IPS-NIHi7 (cell line): ENCODE measurements around the gene SPRR4.
A peak's percentile ranks its signal among the peaks of the same experiment; 100 is the strongest.

Experiments
- DNase-seq: peaks from one replicate; pipeline ENCODE4 v3.0.0; 2012; ENCODE audit warnings: mixed read lengths; ENCODE audit errors: extremely low spot score

SPRR4 gene, protein sequence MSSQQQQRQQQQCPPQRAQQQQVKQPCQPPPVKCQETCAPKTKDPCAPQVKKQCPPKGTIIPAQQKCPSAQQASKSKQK

DNA sequence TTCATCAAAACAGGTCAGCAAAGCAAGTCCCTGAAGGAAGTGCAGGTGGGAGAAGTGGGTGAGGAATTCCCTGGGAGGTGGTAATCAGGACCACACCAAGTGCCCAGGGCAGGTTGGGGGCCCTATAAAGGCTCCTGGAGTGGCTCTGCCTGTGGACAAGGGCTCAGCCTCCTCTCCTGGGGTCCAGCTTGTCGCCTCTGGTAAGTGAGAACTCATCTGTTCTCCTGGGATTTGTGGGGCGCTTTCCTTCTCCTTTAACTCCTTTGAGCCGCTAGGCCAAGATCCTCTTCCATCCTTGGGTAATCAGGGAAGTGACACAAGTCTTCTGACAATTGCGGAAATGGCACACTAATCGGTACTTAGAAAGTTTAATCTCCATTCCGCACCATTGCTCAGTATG lies at the start of gene SPRR4:
TSS of gene SPRR4 (plus strand) at position 154 of the 400 bp plus-strand sequence. CDS start 1,243 bp downstream, outside the sequence.
- DNase-seq = no peak

DNA sequence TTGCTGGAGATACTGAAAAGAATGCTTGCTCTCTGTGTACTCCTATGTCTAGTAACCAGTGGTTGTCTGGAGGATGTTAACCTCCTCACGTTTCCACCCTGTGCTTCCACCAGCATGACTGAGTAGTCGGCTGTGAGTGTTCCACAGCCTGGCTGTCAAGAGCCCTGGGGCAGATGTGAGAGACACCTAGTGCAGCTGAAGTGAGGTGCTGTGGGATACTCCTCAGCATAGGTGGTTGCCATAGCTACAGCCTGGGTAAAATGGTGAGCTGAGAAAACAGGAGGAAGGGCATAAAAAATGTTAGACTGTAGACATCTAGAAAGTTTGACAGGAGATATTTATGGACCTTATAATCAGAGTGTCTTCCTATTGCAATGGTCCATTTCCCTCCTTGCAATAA lies 46.3 kb upstream of the SPRR4 start:
- DNase-seq = no peak

DNA sequence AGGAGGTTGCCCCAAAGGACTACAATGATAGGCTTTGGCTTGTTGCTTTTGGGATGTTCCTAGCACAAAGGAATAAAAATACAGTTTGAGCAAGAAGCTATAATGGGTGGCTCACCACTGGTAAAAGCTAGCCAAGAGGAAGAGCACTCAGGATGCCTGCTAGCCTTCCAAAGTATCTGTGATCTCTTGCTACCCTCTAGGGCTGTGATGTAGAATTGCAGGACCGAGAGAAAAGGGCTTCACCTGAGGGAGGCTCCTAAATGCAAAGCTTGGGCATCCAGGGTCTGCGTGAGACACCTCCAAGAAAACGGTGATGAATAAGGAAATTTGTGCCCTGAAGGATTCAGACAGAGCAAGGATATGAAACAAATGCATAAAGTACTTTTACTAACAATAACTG lies 44.4 kb upstream of the SPRR4 start:
- DNase-seq = no peak

DNA sequence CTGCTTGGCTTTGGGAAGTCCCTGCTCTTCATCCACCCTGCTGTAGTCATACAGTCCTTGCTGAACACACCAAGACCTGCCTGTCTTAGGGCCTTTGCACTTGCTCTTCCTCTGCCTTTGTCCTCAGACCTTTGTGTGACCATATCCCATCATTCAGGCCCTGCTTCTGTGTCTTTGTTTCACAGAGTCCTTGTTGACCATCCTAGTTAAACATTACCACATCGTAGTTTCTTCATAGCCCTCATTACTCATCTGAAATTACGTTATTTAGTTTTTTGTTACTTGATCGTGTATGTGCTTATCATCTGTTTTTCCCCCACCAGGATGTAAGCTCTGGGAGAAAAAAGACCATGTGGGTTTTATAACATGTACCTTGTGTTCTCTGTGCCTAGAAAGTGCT lies 41.8 kb upstream of the SPRR4 start:
- DNase-seq = no peak

DNA sequence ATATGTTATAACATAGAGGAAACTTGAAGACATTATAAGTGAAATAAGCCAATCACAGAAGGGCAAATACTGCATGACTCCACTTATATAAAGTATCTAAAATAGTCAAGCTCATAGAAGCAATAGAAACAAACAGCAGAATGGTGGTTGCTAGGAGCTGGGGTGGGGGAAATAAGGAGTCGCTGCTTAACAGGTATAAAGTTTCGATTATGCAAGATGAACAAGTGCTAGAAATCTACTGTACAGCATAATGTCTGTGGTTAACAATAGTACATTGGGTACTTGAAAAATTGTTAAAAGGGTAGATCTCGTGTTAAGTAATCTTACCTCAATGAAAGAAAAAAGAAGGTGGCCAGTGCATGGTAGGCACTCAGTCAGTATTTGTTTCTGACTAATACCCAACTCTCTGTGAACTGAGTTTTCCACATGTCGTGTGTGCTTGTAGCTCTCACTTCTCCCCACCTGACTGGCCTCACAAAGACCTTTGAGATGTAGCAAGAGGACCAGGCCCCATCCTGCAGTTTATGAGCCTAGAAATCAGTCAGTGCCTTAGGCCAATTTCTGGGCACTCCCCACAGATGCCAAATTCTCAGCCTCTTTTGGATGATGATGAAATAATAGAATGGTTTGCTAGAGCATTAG lies 38.2 kb upstream of the SPRR4 start:
- no peak for DNase-seq

DNA sequence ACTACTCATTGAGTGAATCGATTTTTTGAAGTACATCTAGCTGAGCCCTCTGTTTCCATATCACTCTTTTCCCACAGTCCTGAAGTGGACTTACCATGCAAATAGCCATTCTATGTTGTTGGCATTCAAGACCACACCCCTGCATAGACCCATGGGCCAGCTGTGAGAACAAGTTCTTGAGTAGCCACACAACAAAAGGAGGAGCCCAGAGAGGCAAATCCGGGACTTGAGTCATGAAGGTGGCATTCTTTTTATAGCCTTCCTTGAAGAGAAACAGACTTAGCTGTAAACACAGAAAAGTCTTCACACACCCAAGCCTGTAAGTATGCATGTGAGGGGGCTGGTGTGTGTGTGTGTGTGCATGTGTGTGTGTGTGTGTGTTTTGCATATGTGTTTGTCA lies 37.3 kb upstream of the SPRR4 start:
- DNase-seq = no peak

DNA sequence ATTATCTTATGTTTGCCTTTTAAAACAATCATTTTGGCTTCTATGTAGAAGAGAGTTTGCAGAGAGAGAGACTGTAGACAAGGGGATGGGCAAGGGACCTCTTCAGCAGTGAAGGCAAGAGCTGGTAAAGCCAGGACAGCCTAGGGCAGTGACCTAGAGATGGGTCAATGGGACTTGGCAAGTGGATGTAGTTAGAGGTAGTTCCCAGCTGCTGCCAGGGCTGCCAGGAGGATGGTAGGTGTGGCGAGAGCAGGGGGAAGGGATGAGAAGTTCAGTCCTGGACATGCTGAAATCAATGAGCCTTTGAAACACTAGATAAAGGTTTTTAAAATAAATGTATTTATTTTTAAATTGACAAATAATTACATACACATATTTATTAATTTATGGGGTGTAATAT lies 29.8 kb upstream of the SPRR4 start:
- no peak for DNase-seq

DNA sequence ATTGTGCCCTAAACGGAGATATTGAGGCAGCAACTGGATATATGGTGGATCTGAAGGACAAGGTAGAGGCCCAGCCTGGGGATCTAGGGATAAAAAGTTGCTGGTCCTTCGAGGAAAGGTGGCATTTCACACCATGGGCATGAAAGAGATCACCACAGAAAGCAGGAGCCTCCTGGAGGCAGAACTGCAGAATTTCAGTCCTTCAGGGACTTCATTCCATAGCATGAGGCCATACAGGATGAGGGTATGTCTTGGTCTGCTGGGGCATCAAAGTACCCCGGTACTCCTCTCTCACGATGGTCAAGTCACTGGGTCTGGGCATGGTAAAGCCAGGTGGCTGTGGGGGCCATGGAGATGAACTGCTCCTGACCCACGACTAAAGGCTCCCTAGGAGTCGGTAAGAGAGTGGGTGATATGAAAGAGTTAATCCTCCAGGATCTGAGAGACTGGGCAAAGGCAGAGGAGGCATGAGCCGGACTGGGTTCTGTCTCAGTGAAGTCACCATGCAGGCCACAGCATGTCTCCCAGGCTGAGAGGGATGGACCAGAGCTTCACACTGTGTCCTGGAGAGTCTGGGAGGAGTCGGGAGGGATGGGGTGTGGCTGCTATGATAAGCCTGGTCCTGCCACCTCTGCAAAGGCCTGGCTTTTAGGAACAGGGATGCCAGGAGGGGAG lies 29.3 kb upstream of the SPRR4 start:
- no peak for DNase-seq

DNA sequence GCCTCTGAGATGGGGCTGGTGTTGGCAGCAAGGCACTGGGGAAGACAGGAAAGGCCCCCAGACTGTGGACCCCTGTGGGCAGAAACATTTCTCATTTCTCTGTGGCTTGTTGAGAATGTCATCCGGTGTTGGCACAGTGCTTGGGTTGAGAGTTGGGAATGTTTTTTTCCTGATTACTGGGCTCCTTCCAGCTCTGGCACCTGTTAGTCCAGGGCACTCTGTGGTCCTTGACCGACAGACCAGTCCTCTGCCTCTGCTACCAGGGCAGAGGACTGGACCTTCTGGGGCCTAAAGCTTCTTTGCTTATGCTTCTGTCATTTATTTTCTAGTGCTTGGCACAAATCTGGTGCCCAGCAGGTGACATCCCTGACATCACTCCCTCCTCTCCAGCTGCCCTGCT lies 28.3 kb upstream of the SPRR4 start:
- no peak for DNase-seq

DNA sequence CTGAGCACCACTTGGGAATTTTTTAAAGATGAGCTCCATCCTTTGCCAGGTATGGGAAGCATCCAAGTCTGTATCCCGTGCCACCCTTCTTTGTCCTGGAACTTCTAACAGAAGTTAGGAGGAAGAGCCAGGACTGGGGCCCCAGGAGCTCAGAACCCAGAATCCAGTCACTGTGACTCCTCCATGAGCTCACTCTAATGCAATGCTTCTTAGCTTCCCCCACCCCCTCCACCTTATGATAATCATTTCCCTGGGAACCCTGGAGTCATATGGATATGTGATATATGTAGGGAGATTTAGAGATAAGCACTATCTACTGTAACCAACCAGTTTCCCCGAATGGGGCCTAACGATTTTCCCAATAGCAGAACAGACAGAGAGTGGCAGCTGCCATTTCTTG lies 24.2 kb upstream of the SPRR4 start:
- DNase-seq = no peak

DNA sequence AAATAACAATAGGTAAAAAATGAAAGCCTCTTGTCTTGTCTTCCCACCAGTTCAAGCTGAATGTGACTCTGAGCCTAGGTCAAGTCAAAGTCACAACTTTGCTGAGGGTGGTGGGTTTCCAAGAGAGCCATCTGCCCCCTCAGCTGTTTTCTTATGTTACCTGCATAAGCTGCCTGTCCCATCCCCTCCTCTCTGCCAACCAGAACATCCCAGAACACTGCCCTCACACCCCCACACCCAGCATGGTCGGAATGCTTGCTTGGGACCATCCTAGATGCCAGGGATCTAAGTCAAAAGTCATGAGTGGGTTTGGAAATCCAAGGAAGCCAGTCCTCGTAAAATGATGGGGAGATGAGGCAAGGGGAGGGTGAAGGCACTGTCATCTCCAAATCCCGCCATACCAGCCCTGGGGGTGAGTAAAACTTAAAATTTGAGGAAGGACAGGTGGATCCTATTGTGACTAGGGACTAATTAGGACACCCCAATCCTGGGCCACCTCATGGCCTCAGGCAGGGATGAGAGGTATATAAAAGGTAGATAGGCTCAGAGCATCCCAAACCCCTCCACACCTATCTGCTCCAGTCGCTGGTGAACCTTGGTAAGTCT lies 23.7 kb upstream of the SPRR4 start, which contains the start of gene SPRR5:
TSS of gene SPRR5 (plus strand) at position 556 of the 606 bp plus-strand sequence. CDS start 1,349 bp downstream, outside the sequence.
- no peak for DNase-seq

DNA sequence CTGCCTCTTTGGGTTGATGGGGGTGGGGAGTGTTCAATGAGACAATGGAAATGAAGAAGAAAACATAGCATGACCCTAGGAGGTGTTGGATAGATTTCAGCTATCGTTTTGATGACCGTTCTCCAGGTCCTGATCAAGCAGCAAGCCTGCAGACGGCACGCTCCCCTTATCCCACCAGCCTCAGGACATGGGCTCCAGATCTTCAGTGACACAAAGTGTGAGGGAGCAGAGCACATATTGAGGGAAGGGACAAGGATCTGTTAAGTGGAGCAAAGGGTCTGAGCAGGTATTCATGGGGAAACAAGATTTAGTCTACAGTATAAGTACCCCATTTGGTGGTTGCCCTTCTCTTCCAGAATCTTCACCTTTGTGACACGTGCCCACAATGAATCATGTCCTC lies 18.7 kb upstream of the SPRR4 start:
- DNase-seq = no peak

DNA sequence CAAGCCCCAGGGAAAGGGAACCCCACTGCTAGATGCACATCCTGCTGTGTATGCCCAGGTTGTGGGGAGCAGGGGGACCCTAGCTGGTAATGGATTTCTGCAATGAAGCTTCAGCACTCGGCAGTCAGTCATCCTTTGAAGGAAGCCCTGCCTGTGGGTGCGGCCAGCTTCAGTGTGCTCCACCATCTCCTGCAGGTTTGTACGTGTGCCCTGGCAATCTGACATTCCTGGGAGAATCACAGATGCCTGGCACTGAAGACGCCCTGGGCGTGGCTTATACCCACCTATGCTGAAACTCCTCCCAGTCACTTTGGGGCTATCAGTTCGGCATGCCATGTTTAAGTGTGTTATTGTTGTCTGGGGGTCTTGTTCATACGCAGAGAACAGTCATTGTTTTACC lies 16.7 kb upstream of the SPRR4 start:
- no peak for DNase-seq

DNA sequence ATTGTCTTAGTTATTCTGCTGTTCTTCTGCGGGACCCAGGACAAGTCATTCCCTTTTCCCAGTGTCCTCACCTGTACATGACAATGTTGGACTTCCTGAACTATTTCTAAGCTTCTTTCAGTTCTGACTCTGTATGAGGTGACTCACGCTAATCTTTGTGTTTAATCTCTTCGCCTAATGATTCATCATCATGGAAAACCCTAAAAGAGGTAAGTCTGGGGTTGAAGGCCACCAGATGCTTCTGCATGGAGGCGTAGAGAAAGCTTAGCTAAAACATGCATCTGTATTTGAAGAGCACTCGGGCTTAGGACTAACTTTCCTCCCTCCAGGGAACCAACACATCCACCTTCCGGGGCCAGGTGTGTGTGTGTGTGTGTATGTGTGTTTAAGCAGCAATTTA lies 16.0 kb upstream of the SPRR4 start:
- DNase-seq = no peak

DNA sequence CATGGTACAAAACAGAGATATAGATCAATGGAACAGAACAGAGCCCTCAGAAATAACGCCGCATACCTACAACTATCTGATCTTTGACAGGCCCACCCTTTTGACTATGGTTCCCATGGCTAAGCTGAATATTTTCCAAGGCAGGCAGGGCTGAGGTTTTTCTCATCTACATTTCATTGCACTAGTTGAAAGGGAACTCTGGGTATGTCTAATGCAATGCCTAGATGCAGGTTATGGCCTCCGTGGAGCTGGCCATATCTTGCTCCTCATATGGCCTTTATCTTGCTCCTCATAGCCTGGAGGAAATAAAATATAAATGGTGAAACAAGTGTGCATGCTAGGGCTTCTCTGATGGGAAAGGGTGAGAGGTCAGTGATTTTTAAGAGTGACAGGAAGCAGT lies 12.9 kb upstream of the SPRR4 start:
- no peak for DNase-seq

DNA sequence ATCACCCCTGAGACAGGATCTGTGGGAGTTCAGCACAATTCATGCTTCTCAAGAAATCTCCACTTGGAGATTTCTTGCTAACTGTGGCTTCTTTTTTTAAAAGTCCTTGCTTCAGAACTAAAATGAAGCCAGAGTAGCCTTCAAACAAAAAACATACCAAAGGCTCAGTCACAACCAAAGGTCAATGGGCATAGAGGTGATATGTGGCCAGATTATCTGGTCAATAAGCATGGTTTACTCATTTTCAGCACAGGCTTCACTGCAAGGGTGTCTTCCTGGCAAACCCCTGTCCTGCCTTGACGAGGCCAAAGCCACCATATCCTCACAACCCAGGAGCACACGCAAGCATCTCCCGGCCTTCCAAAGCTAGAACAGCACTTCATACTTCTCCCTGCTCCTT lies 11.2 kb upstream of the SPRR4 start:
- DNase-seq = no peak

DNA sequence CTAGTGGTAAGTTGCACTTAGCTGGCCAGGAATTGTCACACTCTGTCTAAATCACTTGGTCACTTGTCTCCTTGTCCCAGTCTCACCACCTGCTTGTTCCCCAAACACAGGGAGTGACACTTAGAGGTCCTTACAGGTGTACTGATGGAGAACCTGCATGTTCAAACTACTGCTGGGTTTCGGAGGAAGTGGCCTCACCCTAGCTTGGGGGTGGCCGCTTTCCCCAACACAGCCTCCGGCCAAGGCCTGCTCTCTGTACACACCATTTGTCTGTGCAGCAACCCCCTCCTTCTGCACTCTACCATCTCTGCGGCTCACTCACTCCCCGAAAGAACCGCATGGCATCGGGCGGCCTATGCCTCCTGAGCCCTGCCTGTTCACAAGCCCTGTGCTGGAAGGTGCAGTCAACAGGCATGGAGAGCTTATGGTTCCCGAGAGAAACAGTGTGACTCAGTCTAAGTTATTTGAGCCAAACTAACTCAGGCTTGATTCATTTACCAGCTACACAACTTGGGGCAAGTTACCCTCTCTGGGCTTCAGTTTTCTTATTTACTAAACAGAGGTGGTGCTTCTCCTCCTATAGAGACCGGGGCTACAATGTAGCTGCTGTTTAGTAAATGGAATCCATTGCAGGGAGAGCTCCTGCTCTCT lies 10.5 kb upstream of the SPRR4 start:
- no peak for DNase-seq

DNA sequence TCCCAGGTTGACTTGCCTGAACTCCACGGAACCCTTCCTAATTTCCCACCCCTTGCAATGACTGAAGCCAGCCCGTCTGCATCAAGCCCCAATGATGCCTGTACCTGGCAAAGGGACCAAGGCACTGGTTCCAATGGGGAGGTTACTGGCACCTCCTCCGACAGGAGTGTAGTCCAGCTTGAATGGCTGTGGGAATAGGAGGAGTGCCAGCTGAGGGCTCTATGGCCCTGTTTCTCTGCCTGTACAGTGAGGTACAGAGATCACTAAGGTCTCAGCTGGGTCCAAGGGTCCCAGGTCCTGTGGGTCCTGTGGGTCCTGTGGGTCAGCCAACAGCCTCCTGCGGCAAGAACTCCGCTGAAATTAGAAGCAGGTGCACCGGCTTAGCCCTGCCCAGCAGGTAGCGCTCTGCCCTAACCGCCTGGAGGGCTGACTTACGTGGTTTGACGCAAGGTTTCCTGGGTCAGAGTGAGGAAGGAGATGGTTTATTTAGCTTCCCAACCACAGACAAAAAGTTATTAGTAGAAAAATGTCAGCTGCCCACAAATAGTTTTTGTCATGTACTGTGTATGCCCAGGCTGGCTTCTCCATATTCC lies 9.9 kb upstream of the SPRR4 start:
- DNase-seq = peak; percentile 11

DNA sequence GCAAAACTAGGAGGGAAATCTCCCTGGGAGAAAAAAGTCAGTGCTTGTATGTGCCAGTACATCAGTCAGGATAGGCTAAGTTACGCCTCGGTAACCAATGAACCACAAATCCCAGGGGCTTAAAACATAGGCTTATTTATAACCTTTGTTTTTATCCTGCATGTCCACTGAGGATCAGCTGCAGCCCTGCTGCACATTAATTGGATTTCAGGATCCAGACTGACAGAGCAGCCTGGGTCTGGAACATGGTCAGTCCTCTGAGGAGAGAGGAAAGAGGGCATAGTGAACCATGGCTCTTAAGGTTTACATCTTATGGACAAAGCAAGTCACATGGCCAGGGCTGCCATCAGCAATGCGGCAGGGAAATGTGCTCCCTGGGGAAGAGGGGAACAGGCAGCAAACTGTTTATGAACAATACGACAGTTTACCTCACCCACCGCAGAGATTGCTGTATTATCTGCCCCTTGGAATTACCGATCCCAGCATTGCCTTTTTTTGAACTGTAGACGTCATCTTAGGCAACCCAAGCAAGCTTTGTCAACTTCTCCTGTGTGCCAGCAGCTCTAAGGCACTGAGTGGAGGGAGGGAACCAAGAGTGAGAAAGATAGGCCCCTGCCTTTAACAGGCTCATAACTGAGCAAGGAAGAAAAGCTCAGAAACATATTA lies 9.1 kb upstream of the SPRR4 start:
- no peak for DNase-seq

DNA sequence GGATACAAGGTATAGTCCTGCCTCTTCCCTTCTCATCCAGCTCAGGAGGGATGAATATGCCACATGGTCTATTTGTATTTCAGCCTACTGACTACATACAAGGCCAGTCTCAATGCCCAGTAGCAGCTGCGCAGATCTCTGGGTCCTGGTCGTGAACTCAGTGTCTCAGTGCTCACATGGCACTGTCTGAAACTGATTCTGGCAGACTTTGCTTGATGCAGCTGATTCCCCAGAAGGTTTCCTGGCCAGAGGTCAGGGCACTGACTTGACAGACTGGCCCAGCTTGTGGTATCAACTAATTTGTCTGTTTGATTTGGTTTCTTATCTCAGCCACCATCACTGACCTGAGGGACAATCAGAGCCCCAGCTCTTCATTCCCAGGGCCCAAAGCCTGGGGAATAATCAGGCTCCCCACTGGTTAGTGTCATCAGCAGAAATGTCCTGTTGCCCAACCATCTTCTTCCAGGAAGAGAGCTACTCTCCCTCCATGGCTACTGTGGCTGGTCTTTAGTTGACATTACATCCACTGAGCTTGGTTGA lies 7.5 kb upstream of the SPRR4 start:
- no peak for DNase-seq

DNA sequence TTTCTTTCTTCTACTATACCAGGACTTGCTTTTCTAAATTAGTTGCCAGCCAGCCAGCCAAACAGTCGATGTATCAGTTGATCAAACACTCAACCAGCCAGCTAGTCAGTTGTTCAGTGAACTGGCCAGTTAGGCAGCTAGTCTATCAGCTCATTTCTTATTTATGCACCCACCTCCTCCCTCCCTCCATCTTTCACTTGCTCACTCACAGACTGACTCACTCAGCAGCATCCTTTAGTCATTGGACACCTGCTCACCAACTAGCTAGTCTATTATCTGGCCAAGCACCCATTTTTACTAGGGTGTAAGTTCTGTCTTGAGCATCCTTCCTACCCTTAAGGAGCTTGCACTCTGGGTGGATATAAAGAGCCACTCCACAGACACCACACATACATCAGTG lies 5.9 kb upstream of the SPRR4 start:
- DNase-seq = no peak
